ENCODE results near the gene KCNK5. TPM values are rescaled to one million over a fixed set of nuclear protein-coding genes. Genes with fewer than 3 reads are reported as not detected.

KCNK5 gene
- total and polyA plus RNA-seq, 4 experiments from 2014 or later, result 0.17 to 0.83 (median 0.79) TPM; not detected in 1

- H3K4me1 ChIP-seq (ENCODE audit: insufficient read depth, low read length), result peaks cover 5% of the 10 kb centered on the region
- intact Hi-C loops (cut with micrococcal nuclease), result no loop called here
Measured at GRCh38 chr6:39202166-39202565, 27.1 kb downstream of the KCNK5 start.

DNA sequence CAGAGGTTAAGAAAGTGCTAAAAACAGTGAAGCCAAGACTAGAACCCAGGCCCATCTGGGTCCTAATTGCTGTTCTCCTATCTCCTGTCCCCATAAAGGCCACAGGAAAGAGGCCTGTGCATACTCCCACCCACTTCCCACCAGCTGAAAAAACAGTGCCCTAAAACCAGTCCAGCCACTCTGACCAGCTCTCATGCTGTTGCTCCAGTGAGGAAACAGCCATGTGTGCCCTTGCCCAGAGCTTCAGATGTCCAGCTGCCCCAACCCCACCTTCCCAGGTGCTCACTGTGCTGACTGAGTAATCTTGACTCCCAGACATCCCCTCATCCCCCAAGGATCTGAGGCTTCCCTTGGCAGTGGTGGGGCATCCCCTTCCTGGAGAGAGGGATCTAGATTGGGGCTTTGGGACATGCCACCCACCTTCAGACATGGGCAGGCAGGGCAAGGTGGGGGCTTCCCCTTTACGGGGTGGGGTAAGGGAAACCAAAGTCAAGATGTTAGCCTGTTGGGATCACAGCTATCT lies 28.7 kb downstream of the KCNK5 start:
- POLR2A ChIA-PET (ENCODE audit: partially characterized antibody), result no interaction called here
- Mint-ChIP-seq H3K27ac (no peak overlapping the region), H3K4me1 (peaks cover 0 to 4% (median 0%) of the 10 kb centered on the region in 4 donors), H3K36me3 (no peaks in the 10 kb centered on the region), H3K4me3 (no peak overlapping the region), H3K27me3 (no peaks in the 10 kb centered on the region), H3K9me3 (no peaks in the 10 kb centered on the region)
- Histone ChIP-seq H3K4me3 (ENCODE audit: low read length in 2 of 2) (no peak overlapping the region), H3K4me1 (ENCODE audit: insufficient read depth, low read length) (no peaks in the 10 kb centered on the region), H3K27ac (ENCODE audit: low read depth, low read length) (no peak overlapping the region), H3K36me3 (ENCODE audit: insufficient read depth, low read length) (no peaks in the 10 kb centered on the region), H3K27me3 (ENCODE audit: insufficient read depth, low read length) (no peaks in the 10 kb centered on the region), H3K9me3 (ENCODE audit: control insufficient read depth in 1 of 2, low read length in 2 of 2) (no peaks in the 10 kb centered on the region)
- no peak for DNase-seq
- intact Hi-C loops (cut with micrococcal nuclease), result no loop called here
- CTCF ChIA-PET (ENCODE audit: partially characterized antibody), result interaction anchor here (0.7 to 1.2 kb wide), 2 partner anchors 32 to 39 kb away, joined by 3 read pairs; no protein-coding TSS in a partner anchor

More at GRCh38 chr6:39202166-39202565, 27.1 kb downstream of the KCNK5 start:
- no peaks in the 10 kb centered on the region for H3K36me3 ChIP-seq (ENCODE audit: insufficient read depth, low read length)
- no peaks in the 10 kb centered on the region for H3K9me3 ChIP-seq (ENCODE audit: control insufficient read depth in 1 of 2, low read length in 2 of 2)
- ChIA-PET POLR2A (ENCODE audit: partially characterized antibody) (no interaction called here), CTCF (ENCODE audit: partially characterized antibody) (interaction anchor here (1.4 kb wide), 1 partner anchor 148 kb away, joined by 3 read pairs; no protein-coding TSS in a partner anchor)
- DNase-seq, result no peak
- Mint-ChIP-seq H3K36me3 (no peaks in the 10 kb centered on the region), H3K27me3 (no peaks in the 10 kb centered on the region), H3K4me3 (no peak overlapping the region), H3K4me1 (peaks cover 0 to 4% (median under 1%) of the 10 kb centered on the region in 4 donors), H3K27ac (peak overlapping the region in 1 of 7 donors; percentile 11), H3K9me3 (no peaks in the 10 kb centered on the region)
- no peak overlapping the region for H3K4me3 ChIP-seq (ENCODE audit: low read length in 2 of 2)
- H3K27me3 ChIP-seq (ENCODE audit: insufficient read depth, low read length), result no peaks in the 10 kb centered on the region
- H3K27ac ChIP-seq (ENCODE audit: low read depth, low read length), result no peak overlapping the region

DNA sequence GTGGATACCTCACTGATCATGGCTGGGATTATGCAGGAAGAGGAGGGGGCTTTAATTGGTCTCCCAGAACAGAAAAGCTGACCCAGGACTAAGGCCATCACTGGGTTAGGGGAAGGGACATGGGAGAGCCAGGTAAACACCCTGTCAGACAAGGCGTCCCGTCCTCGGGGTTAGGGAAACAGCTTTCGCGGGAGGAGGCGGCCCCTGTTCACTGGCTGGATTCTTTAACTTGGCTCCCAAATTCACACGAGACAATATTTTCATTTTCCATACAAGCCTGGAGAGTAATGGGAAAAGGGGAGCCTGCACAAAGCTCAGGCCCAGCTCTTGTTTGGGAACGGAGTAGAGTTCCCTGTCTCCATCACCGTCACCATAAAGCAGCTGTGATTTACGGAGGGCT lies 29.3 kb downstream of the KCNK5 start:
- Mint-ChIP-seq H3K4me1 (peaks cover 0 to 4% (median under 1%) of the 10 kb centered on the region in 4 donors), H3K36me3 (peaks cover 0 to 1% of the 10 kb centered on the region in 2 donors), H3K9me3 (no peaks in the 10 kb centered on the region), H3K27ac (no peak overlapping the region), H3K4me3 (no peak overlapping the region), H3K27me3 (no peaks in the 10 kb centered on the region)
- no peaks in the 10 kb centered on the region for H3K4me1 ChIP-seq (ENCODE audit: insufficient read depth, low read length)
- no peak for DNase-seq
- no peaks in the 10 kb centered on the region for H3K9me3 ChIP-seq (ENCODE audit: control insufficient read depth in 1 of 2, low read length in 2 of 2)
- H3K27ac ChIP-seq (ENCODE audit: low read depth, low read length), result no peak overlapping the region
- H3K27me3 ChIP-seq (ENCODE audit: insufficient read depth, low read length), result no peaks in the 10 kb centered on the region
- intact Hi-C loops (cut with micrococcal nuclease), result no loop called here
- no peaks in the 10 kb centered on the region for H3K36me3 ChIP-seq (ENCODE audit: insufficient read depth, low read length)
- ChIA-PET POLR2A (ENCODE audit: partially characterized antibody) (no interaction called here), CTCF (ENCODE audit: partially characterized antibody) (interaction anchor here (0.7 to 1.2 kb wide), 2 partner anchors 31 to 40 kb away, joined by 3 read pairs; no protein-coding TSS in a partner anchor)
- H3K4me3 ChIP-seq (ENCODE audit: low read length in 2 of 2), result no peak overlapping the region

DNA sequence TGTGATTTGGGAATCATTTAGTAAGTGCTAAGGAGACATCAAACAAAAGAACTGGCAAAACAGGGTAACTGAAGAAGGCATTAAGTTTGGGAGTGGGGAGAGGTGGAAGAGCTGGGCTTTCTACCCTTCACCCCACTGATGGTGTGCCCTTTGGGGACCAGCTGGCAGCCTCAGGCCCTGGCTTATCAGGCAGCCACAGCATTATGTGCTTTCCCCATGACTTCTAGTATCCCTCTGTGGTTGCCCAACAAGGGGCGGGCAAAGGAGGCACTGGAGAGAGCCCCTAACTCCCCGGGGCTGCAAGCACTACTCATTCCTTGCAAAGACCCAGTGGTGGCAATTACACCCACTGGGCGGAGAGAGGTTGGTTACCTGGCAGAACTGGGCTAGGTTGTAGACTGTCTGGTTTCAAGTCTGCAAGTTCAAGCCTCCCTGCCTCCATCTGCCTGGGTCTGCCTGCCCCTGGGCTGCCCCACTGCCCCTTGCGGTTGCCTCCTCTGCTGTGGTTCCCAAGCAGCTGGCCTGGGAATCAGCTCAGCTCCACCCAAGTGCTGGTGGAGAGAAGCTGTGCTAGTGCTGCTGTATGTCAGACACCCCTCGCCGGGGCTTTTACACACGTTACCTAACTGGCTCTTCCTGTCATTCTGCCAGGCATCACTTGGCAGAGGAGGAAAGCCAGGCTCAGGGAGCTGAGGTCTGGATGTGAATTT lies 29.9 kb downstream of the KCNK5 start:
- Mint-ChIP-seq H3K36me3 (peaks cover 0 to 4% of the 10 kb centered on the region in 2 donors), H3K27me3 (no peaks in the 10 kb centered on the region), H3K4me1 (peaks cover 0 to 2% (median under 1%) of the 10 kb centered on the region in 4 donors), H3K4me3 (no peak overlapping the region), H3K27ac (no peak overlapping the region), H3K9me3 (no peaks in the 10 kb centered on the region)
- no peak overlapping the region for H3K27ac ChIP-seq (ENCODE audit: low read depth, low read length)
- no peak for DNase-seq
- CTCF ChIA-PET (ENCODE audit: partially characterized antibody), result no interaction called here
- POLR2A ChIA-PET (ENCODE audit: partially characterized antibody), result no interaction called here
- no peaks in the 10 kb centered on the region for H3K36me3 ChIP-seq (ENCODE audit: insufficient read depth, low read length)
- H3K4me1 ChIP-seq (ENCODE audit: insufficient read depth, low read length), result no peaks in the 10 kb centered on the region
- no peaks in the 10 kb centered on the region for H3K9me3 ChIP-seq (ENCODE audit: control insufficient read depth in 1 of 2, low read length in 2 of 2)
- no peak overlapping the region for H3K4me3 ChIP-seq (ENCODE audit: low read length in 2 of 2)
- H3K27me3 ChIP-seq (ENCODE audit: insufficient read depth, low read length), result no peaks in the 10 kb centered on the region
- intact Hi-C loops (cut with micrococcal nuclease), result no loop called here

GRCh38 chr6:39198528-39198927 lies 30.7 kb downstream of the KCNK5 start:
- Histone ChIP-seq H3K4me3 (ENCODE audit: low read length in 2 of 2) (no peak overlapping the region), H3K4me1 (ENCODE audit: insufficient read depth, low read length) (no peaks in the 10 kb centered on the region), H3K9me3 (ENCODE audit: control insufficient read depth in 1 of 2, low read length in 2 of 2) (no peaks in the 10 kb centered on the region), H3K36me3 (ENCODE audit: insufficient read depth, low read length) (no peaks in the 10 kb centered on the region), H3K27ac (ENCODE audit: low read depth, low read length) (no peak overlapping the region), H3K27me3 (ENCODE audit: insufficient read depth, low read length) (no peaks in the 10 kb centered on the region)
- H3K4me1 Mint-ChIP-seq, result peaks cover 0 to 2% (median 0%) of the 10 kb centered on the region in 4 donors
- H3K27me3 Mint-ChIP-seq, result no peaks in the 10 kb centered on the region
- H3K27ac Mint-ChIP-seq, result no peak overlapping the region
- peaks cover 0 to 4% of the 10 kb centered on the region in 2 donors for H3K36me3 Mint-ChIP-seq
- CTCF ChIA-PET (ENCODE audit: partially characterized antibody), result no interaction called here
- H3K4me3 Mint-ChIP-seq, result no peak overlapping the region
- DNase-seq, result no peak
- POLR2A ChIA-PET (ENCODE audit: partially characterized antibody), result no interaction called here
- H3K9me3 Mint-ChIP-seq, result no peaks in the 10 kb centered on the region
- intact Hi-C loops (cut with micrococcal nuclease), result no loop called here

DNA sequence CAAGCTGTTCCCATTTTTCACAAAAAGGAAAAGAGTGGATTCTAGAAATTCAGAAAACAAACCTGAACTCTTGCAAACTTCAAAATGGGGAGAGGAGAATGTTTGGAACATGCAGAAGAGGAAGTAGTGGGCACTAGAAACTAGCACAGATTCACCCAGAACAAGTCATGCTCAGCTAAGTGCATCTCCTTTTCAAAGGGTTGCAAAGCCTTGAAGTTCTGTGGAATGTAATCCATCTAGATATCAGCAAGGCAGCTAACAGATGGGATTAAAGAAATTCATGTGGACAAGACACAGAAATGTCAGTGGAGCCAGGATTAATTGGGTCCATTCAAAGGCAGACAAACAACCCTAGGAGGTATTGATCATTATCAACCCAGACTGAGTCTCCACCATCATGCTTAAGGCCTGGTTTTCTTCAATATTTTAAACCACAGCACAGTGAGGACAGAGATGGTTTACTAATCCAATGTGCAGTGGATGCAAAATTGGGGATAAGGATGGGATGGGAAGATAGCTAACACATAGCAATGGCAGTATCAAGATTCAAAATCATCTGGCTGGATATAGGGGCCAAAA lies 31.3 kb downstream of the KCNK5 start:
- no peak overlapping the region for H3K4me3 Mint-ChIP-seq
- H3K4me1 ChIP-seq (ENCODE audit: insufficient read depth, low read length), result no peaks in the 10 kb centered on the region
- POLR2A ChIA-PET (ENCODE audit: partially characterized antibody), result no interaction called here

GRCh38 chr6:39197521-39197920 lies 31.8 kb downstream of the KCNK5 start:
- Mint-ChIP-seq H3K36me3 (peaks cover 0 to 4% of the 10 kb centered on the region in 2 donors), H3K4me1 (peaks cover 0 to 2% (median 0%) of the 10 kb centered on the region in 4 donors), H3K9me3 (no peaks in the 10 kb centered on the region), H3K4me3 (no peak overlapping the region), H3K27ac (peak overlapping the region in 1 of 7 donors; percentile 59), H3K27me3 (no peaks in the 10 kb centered on the region)
- ChIA-PET CTCF (ENCODE audit: partially characterized antibody) (interaction anchor here (1.0 kb wide), 1 partner anchor 27 kb away, joined by 3 read pairs; no protein-coding TSS in a partner anchor), POLR2A (ENCODE audit: partially characterized antibody) (no interaction called here)
- H3K4me1 ChIP-seq (ENCODE audit: insufficient read depth, low read length), result no peaks in the 10 kb centered on the region
- no peak for DNase-seq
- no peaks in the 10 kb centered on the region for H3K36me3 ChIP-seq (ENCODE audit: insufficient read depth, low read length)
- no peak overlapping the region for H3K27ac ChIP-seq (ENCODE audit: low read depth, low read length)
- H3K27me3 ChIP-seq (ENCODE audit: insufficient read depth, low read length), result no peaks in the 10 kb centered on the region
- no peak overlapping the region for H3K4me3 ChIP-seq (ENCODE audit: low read length in 2 of 2)
- intact Hi-C loops (cut with micrococcal nuclease), result no loop called here
- no peaks in the 10 kb centered on the region for H3K9me3 ChIP-seq (ENCODE audit: control insufficient read depth in 1 of 2, low read length in 2 of 2)

More for the DNA sequence above, 31.3 kb downstream of the KCNK5 start:
- Histone ChIP-seq H3K27me3 (ENCODE audit: insufficient read depth, low read length) (no peaks in the 10 kb centered on the region), H3K4me3 (ENCODE audit: low read length in 2 of 2) (no peak overlapping the region), H3K36me3 (ENCODE audit: insufficient read depth, low read length) (no peaks in the 10 kb centered on the region), H3K27ac (ENCODE audit: low read depth, low read length) (no peak overlapping the region), H3K9me3 (ENCODE audit: control insufficient read depth in 1 of 2, low read length in 2 of 2) (no peaks in the 10 kb centered on the region)
- no peaks in the 10 kb centered on the region for H3K27me3 Mint-ChIP-seq
- H3K27ac Mint-ChIP-seq, result peak overlapping the region in 1 of 7 donors; percentile 59
- DNase-seq, result no peak
- peaks cover 0 to 2% (median 0%) of the 10 kb centered on the region in 4 donors for H3K4me1 Mint-ChIP-seq
- CTCF ChIA-PET (ENCODE audit: partially characterized antibody), result interaction anchor here (1.0 kb wide), 1 partner anchor 28 kb away, joined by 3 read pairs; no protein-coding TSS in a partner anchor
- intact Hi-C loops (cut with micrococcal nuclease), result no loop called here
- H3K36me3 Mint-ChIP-seq, result peaks cover 0 to 4% of the 10 kb centered on the region in 2 donors
- no peaks in the 10 kb centered on the region for H3K9me3 Mint-ChIP-seq
